HG02840 (cell line): Measurements from ENCODE around the gene INPP4B.

Source experiments
- ATAC-seq: cut with Tn5 transposase; IDR thresholded peaks from one replicate; pipeline ENCODE4 v1.9.1; 2021; ENCODE audit warnings: mild to moderate bottlenecking, moderate library complexity, moderate number of reproducible peaks; ENCODE audit not compliant: unreplicated experiment, low FRiP score

Gene INPP4B

GRCh38 chr4:142500966-142501365, 345.1 kb downstream of the INPP4B start:
- no peak for ATAC-seq

GRCh38 chr4:142497606-142498005, 348.5 kb downstream of the INPP4B start:
- no peak for ATAC-seq

- no peak for ATAC-seq
Observed at GRCh38 chr4:142493255-142494110, 352.6 kb downstream of the INPP4B start.

GRCh38 chr4:142485452-142485851, 360.6 kb downstream of the INPP4B start:
- no peak for ATAC-seq

GRCh38 chr4:142480244-142480643, 365.9 kb downstream of the INPP4B start:
- ATAC-seq: no peak

GRCh38 chr4:142475663-142476062, 370.4 kb downstream of the INPP4B start:
- ATAC-seq: no peak

GRCh38 chr4:142474398-142475087, 371.6 kb downstream of the INPP4B start:
- ATAC-seq: no peak

GRCh38 chr4:142473960-142474338, 372.2 kb downstream of the INPP4B start:
- ATAC-seq: no peak

- ATAC-seq: no peak
Observed at GRCh38 chr4:142473218-142473959, 372.7 kb downstream of the INPP4B start.

GRCh38 chr4:142467088-142467487, 379.0 kb downstream of the INPP4B start:
- ATAC-seq: no peak

GRCh38 chr4:142465526-142465925, 380.6 kb downstream of the INPP4B start:
- no peak for ATAC-seq

GRCh38 chr4:142463206-142463605, 382.9 kb downstream of the INPP4B start:
- ATAC-seq: no peak

- no peak for ATAC-seq
Observed at GRCh38 chr4:142452161-142452855, 393.8 kb downstream of the INPP4B start.

GRCh38 chr4:142449771-142450373, 396.2 kb downstream of the INPP4B start:
- no peak for ATAC-seq

GRCh38 chr4:142447009-142447408, 399.1 kb downstream of the INPP4B start:
- no peak for ATAC-seq

GRCh38 chr4:142443469-142443868, 402.6 kb downstream of the INPP4B start:
- no peak for ATAC-seq

- ATAC-seq: no peak
Observed at GRCh38 chr4:142440093-142440492, 406.0 kb downstream of the INPP4B start.

- ATAC-seq: no peak
Observed at GRCh38 chr4:142435599-142436235, 410.4 kb downstream of the INPP4B start.

GRCh38 chr4:142434519-142435224, 411.4 kb downstream of the INPP4B start:
- no peak for ATAC-seq
